HFFc6 (cell line): ENCODE data around the gene RFX7. TPM values are rescaled to one million over a fixed set of nuclear protein-coding genes. Genes with fewer than 3 reads are reported as not detected.

ENCODE experiments used
- DNase-seq: peaks from one replicate; pipeline ENCODE4 v3.0.0-alpha.2; 2018
- H3K27ac Mint-ChIP-seq: 2 replicates; pipeline ENCODE4 v1.8.0; 2020; ENCODE audit warnings: mild to moderate bottlenecking, mixed read lengths
- H3K27me3 Mint-ChIP-seq: 2 replicates; pipeline ENCODE4 v1.8.0; 2021; ENCODE audit warnings: mild to moderate bottlenecking, moderate library complexity, mixed read lengths; ENCODE audit not compliant: insufficient read depth
- H3K36me3 Mint-ChIP-seq: 2 replicates; pipeline ENCODE4 v1.8.0; 2021; ENCODE audit warnings: low read depth, mixed read lengths
- H3K4me1 Mint-ChIP-seq: 2 replicates; pipeline ENCODE4 v1.8.0; 2020; ENCODE audit warnings: low read depth, mixed read lengths
- H3K4me3 Mint-ChIP-seq: 2 replicates; pipeline ENCODE4 v1.8.0; 2020; ENCODE audit warnings: mild to moderate bottlenecking, moderate library complexity, mixed read lengths
- H3K9me3 Mint-ChIP-seq: 2 replicates; pipeline ENCODE4 v1.8.0; 2020; ENCODE audit warnings: mild to moderate bottlenecking, mixed read lengths
- CTCF ChIP-seq: fragments of 200-600 bp; sonication (generic); IDR thresholded peaks from 2 replicates; pipeline ENCODE4 v1.5.0; 2021; ENCODE audit warnings: antibody characterized with exemption, mild to moderate bottlenecking
- total RNA-seq, 6 experiments: library from RNA; stranded (reverse); fragmentation: NEBNext Ultra II Directional; extraction: Animal tissue kit (Norgen Biotek cat#: 25700); gene quantifications; 2 replicates in 1 of 6; 3 replicates in 5 of 6; pipeline ENCODE4 v1.2.3, GENCODE V29; 2021

RFX7 gene
- total RNA-seq, 6 experiments from 2014 or later = 13.8 to 20.1 (median 16.5) TPM

GRCh38 chr15:56192659-56193442 is 50.8 kb downstream of the RFX7 start:
- H3K27ac Mint-ChIP-seq = no peak overlapping the region
- no peaks in the 10 kb centered on the region for H3K27me3 Mint-ChIP-seq

GRCh38 chr15:56187665-56188064 is 56.0 kb downstream of the RFX7 start:
- Mint-ChIP-seq H3K9me3 (peaks cover 3% of the 10 kb centered on the region; the same call in 1 of the 2 replicates), H3K4me3 (no peak overlapping the region), H3K27me3 (no peaks in the 10 kb centered on the region), H3K27ac (no peak overlapping the region), H3K4me1 (peaks cover 22% of the 10 kb centered on the region), H3K36me3 (peaks cover 7% of the 10 kb centered on the region; the same call in 1 of the 2 replicates)
- no peak for TF ChIP-seq CTCF
- DNase-seq = no peak

More at GRCh38 chr15:56192659-56193442, 50.8 kb downstream of the RFX7 start:
- Mint-ChIP-seq H3K9me3 (no peaks in the 10 kb centered on the region), H3K4me1 (peaks cover 43% of the 10 kb centered on the region), H3K36me3 (peaks cover 7% of the 10 kb centered on the region), H3K4me3 (no peak overlapping the region)
- TF ChIP-seq CTCF = no peak
- no peak for DNase-seq

- TF ChIP-seq CTCF = no peak
- Mint-ChIP-seq H3K9me3 (peaks cover 3% of the 10 kb centered on the region; the same call in 1 of the 2 replicates), H3K4me1 (peaks cover 22% of the 10 kb centered on the region), H3K36me3 (peaks cover 7% of the 10 kb centered on the region; the same call in 1 of the 2 replicates), H3K27ac (no peak overlapping the region), H3K27me3 (no peaks in the 10 kb centered on the region), H3K4me3 (no peak overlapping the region)
- DNase-seq = no peak
Observed at GRCh38 chr15:56185980-56186379, 57.7 kb downstream of the RFX7 start.

- Mint-ChIP-seq H3K27me3 (no peaks in the 10 kb centered on the region), H3K4me3 (no peak overlapping the region), H3K36me3 (no peaks in the 10 kb centered on the region), H3K4me1 (peaks cover 13% of the 10 kb centered on the region; the same call in 1 of the 2 replicates), H3K9me3 (peaks cover 3% of the 10 kb centered on the region; the same call in 1 of the 2 replicates), H3K27ac (no peak overlapping the region)
- no peak for DNase-seq
- TF ChIP-seq CTCF = no peak
Observed at GRCh38 chr15:56184516-56184915, 59.2 kb downstream of the RFX7 start.

DNA sequence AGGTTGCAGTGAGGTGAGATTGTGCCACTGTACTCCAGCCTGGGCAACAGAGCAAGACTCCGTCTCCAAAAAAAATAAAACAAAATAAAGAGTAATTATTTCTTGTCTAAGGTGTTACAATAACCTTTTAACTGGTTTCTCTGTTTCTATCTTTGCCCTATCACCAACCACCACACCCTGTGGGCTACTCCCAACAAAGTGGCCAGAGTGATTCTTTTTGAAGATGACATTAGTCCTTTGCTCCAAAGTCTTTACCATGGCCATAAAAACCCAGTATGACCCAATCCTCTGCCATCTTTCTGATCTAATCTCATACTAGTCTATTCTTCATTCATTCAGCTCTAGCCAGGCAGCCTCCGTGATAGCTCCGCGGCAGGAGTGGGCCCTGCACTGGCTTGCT is 62.8 kb downstream of the RFX7 start:
- H3K27me3 Mint-ChIP-seq = no peaks in the 10 kb centered on the region
- no peak for TF ChIP-seq CTCF
- H3K27ac Mint-ChIP-seq = no peak overlapping the region
- peaks cover 3% of the 10 kb centered on the region; the same call in 1 of the 2 replicates for H3K9me3 Mint-ChIP-seq
- H3K4me1 Mint-ChIP-seq = peaks cover 25% of the 10 kb centered on the region
- H3K4me3 Mint-ChIP-seq = no peak overlapping the region
- DNase-seq = no peak
- H3K36me3 Mint-ChIP-seq = peaks cover 10% of the 10 kb centered on the region
